ENCODE results near the gene ACR.
"Not testable (repeated sequence)": the region's sequence is repeated elsewhere in the genome, so short reads cannot be mapped to it uniquely, and the experiment has no call there.

DNA sequence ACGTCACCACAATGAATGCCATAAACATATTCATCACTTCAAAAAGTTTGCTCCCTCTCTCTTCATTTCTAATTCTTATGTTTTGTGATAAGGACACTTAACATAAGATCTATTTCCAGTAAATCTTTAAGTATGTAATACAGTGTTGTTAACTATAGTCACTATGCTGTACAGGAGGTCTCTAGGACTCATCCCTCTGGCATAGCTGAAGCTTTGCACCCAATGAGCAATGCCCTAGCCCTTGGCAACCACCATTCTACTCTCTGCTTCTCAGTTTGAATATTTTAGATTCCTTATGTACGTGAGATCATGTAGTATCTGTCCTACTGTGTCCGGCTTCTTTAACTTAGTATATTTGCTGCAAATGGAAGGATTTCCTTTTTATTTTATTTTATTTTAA lies 26.3 kb downstream of the ACR start:
- not testable (repeated sequence) for TF ChIP-seq POLR2A (IDR thresholded peaks at IDR 0.05)
- TF ChIP-seq, protein P1, sequence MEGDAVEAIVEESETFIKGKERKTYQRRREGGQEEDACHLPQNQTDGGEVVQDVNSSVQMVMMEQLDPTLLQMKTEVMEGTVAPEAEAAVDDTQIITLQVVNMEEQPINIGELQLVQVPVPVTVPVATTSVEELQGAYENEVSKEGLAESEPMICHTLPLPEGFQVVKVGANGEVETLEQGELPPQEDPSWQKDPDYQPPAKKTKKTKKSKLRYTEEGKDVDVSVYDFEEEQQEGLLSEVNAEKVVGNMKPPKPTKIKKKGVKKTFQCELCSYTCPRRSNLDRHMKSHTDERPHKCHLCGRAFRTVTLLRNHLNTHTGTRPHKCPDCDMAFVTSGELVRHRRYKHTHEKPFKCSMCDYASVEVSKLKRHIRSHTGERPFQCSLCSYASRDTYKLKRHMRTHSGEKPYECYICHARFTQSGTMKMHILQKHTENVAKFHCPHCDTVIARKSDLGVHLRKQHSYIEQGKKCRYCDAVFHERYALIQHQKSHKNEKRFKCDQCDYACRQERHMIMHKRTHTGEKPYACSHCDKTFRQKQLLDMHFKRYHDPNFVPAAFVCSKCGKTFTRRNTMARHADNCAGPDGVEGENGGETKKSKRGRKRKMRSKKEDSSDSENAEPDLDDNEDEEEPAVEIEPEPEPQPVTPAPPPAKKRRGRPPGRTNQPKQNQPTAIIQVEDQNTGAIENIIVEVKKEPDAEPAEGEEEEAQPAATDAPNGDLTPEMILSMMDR (IDR thresholded peaks at IDR 0.05) = not testable (repeated sequence)

All from body of pancreas (tissue), 4 donors.